ENCODE data around the gene SLC25A53.
"Not testable (repeated sequence)": the region's sequence is repeated elsewhere in the genome, so short reads cannot be mapped to it uniquely, and the experiment has no call there.

SLC25A53 gene

DNA sequence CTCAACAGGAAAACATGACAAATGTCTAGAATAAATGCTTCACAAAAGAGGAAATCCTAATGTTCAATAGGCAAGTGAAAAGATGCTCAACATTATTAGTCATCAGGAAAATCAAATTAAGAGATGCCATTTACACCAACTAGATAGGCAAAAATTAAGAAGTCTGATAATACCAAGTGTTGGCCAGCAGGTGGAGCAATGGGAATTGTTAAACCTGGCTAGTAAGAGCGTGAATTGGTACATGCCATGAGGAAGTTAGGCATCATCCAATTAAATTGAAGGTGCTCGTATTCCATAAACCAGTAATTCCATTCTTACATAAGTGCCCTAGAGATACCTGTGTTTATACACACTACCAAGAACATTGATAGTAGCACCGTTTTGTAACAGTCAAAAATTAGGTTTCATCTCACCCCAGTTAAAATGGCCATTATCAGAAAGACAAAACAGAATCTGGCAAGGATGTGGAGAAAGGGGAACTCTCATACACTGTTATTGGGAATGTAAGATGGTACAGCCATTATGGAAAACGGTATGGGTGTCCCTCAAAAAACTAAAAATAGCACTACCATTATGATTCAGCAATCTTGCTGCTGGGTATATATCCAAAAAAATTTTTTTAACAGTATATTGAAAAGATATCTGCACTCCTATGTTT is 58.5 kb downstream of the SLC25A53 start:
- TF ChIP-seq, protein P1, sequence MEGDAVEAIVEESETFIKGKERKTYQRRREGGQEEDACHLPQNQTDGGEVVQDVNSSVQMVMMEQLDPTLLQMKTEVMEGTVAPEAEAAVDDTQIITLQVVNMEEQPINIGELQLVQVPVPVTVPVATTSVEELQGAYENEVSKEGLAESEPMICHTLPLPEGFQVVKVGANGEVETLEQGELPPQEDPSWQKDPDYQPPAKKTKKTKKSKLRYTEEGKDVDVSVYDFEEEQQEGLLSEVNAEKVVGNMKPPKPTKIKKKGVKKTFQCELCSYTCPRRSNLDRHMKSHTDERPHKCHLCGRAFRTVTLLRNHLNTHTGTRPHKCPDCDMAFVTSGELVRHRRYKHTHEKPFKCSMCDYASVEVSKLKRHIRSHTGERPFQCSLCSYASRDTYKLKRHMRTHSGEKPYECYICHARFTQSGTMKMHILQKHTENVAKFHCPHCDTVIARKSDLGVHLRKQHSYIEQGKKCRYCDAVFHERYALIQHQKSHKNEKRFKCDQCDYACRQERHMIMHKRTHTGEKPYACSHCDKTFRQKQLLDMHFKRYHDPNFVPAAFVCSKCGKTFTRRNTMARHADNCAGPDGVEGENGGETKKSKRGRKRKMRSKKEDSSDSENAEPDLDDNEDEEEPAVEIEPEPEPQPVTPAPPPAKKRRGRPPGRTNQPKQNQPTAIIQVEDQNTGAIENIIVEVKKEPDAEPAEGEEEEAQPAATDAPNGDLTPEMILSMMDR (IDR thresholded peaks at IDR 0.05; ENCODE audit: low read depth, low read length), result peak; percentile 47
- Histone ChIP-seq H3K36me3 (no peaks in the 10 kb centered on the region), H3K9me3 (ENCODE audit: severe bottlenecking) (no peaks in the 10 kb centered on the region), H3K4me3 (ENCODE audit: low read depth, low read length) (no peak overlapping the region), H3K27me3 (ENCODE audit: insufficient read depth, low read depth, severe bottlenecking) (peaks cover 10% of the 10 kb centered on the region), H3K27ac (no peak overlapping the region)
- DNase-seq, result peak; percentile 45

DNA sequence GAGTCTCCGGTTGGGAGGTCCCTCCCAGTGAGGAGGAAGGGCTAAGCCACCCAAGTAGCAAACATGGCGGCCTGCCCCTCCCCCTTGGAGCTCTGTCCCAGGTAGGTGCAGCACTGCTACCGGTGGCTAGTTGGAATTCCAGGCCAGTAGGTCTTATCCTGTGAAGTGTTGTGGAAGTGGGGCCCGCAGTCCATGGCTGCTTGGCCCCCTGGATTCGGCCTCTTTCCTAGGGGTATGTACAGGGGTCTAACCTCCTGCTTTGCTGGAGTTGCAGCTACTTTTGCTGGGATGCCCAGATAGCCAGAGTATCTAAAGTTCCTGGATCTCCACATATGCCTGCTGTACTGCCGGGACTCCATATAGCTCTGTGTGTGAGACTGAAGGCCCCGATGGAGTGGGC is 70.9 kb downstream of the SLC25A53 start:
- no peaks in the 10 kb centered on the region for H3K36me3 ChIP-seq
- no peak for DNase-seq
- H3K4me3 ChIP-seq (ENCODE audit: low read depth, low read length), result no peak overlapping the region

DNA sequence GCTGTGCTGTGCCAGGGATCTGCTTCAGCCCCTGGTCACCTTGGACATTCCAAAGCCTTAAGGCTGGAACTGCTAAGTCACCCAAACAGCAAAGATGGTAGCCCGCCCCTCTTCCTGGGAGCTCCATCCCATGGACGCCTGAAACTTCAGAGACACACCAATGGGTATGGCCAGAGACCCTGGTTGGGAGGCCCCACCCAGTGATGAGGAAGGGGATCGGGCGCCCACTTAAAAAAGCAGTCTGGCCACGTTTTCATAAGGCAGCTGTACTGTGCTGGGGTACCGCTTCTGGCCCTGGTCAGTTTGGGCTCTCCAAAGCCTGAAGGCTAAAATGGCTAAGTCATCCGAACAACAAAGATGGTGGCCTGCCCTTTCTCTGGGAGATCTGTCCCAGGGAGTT is 71.3 kb downstream of the SLC25A53 start:
- Histone ChIP-seq H3K27me3 (ENCODE audit: insufficient read depth, low read depth, severe bottlenecking) (peaks cover 28% of the 10 kb centered on the region), H3K4me3 (ENCODE audit: low read depth, low read length) (no peak overlapping the region), H3K9me3 (ENCODE audit: severe bottlenecking) (no peaks in the 10 kb centered on the region), H3K36me3 (no peaks in the 10 kb centered on the region), H3K27ac (no peak overlapping the region)
- TF ChIP-seq, protein P1 (IDR thresholded peaks at IDR 0.05; ENCODE audit: low read depth, low read length), result no peak
- no peak for DNase-seq

More for the DNA sequence above, 70.9 kb downstream of the SLC25A53 start:
- peaks cover 30% of the 10 kb centered on the region for H3K27me3 ChIP-seq (ENCODE audit: insufficient read depth, low read depth, severe bottlenecking)
- no peaks in the 10 kb centered on the region for H3K9me3 ChIP-seq (ENCODE audit: severe bottlenecking)
- TF ChIP-seq, protein P1 (IDR thresholded peaks at IDR 0.05; ENCODE audit: low read depth, low read length), result no peak
- no peak overlapping the region for H3K27ac ChIP-seq

DNA sequence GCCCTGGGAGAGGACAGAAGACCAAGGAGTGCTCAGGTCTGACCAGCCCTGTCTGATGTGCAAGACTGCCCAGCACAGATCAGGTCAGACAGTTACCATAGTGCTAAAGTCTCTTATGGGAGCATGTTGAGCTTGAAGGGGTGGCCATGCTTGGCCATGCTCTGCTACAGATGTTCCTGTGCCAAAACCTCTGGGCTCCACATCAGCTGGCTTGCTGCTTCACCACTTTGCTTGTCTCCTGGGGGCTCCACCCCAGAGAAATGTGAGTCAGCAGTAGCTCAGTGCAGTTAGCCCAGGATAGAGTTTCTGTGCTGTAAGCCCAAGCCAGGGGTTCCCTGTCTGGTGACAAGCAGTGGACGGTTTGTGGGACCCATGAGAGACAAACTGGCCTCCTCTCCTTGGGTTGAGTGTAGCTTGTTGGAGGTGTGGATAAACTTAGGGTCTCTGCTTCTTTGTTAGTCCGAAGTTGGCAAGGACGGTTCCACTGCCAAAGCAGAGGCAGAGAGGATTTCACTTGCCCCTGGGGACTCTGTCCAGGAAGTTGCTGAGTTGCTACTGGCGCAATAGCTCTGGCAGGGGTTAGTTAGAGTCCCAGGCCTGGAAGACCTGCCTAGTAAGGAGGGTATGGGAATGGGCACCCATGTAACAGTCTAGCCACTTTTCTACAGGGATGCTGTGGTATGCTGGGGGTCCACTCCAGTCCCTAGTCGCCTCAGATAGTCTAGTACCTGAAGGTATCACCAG is 72.1 kb downstream of the SLC25A53 start:
- H3K27ac ChIP-seq, result no peak overlapping the region
- peaks cover 25% of the 10 kb centered on the region for H3K27me3 ChIP-seq (ENCODE audit: insufficient read depth, low read depth, severe bottlenecking)
- H3K36me3 ChIP-seq, result no peaks in the 10 kb centered on the region
- no peak for DNase-seq
- H3K9me3 ChIP-seq (ENCODE audit: severe bottlenecking), result no peaks in the 10 kb centered on the region
- H3K4me3 ChIP-seq (ENCODE audit: low read depth, low read length), result no peak overlapping the region
- TF ChIP-seq, protein P1 (IDR thresholded peaks at IDR 0.05; ENCODE audit: low read depth, low read length), result no peak

DNA sequence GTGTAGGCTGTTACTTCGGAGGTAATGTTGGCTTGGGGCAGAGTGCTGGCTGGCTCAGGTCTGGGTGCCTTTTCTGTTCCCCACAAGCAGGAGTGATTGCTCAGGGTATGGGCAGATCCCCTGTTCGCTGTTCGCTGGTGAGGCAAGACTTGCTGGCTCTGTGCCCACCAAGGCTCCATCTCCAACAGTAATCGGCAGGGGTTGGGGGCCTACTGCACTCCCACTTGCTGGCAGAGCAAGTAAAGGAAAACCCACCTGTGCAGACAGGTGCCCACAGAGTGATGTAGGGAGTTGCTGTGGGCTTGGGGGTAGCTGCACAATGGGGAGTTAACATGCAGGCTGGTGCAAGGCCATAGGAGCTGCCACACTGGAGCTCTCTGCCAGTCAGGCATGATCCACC is 72.7 kb downstream of the SLC25A53 start:
- no peak for DNase-seq
- Histone ChIP-seq H3K4me3 (ENCODE audit: low read depth, low read length) (no peak overlapping the region), H3K9me3 (ENCODE audit: severe bottlenecking) (no peaks in the 10 kb centered on the region), H3K27ac (no peak overlapping the region), H3K27me3 (ENCODE audit: insufficient read depth, low read depth, severe bottlenecking) (peaks cover 18% of the 10 kb centered on the region), H3K36me3 (no peaks in the 10 kb centered on the region)
- TF ChIP-seq, protein P1 (IDR thresholded peaks at IDR 0.05; ENCODE audit: low read depth, low read length), result no peak

DNA sequence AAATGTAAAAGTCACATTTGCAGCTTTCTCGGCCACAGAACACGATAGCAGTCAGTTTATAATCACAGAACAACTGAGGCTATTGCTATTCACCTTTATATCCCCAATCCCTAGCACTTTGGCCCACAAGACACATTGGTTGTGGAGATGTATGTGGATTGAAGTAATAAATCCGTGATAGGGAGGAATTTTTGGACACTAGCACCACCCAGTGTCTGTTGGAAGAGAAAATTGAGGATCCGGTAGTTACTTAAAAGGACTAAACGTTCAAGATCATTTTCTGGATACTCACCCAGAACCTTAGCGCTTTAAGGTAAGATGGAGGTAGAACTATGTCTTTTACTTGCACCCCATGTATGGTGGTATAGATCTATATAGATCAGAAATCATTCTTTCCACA is 79.0 kb downstream of the SLC25A53 start:
- H3K36me3 ChIP-seq; H3K27ac ChIP-seq; H3K4me3 ChIP-seq (ENCODE audit: low read depth, low read length); DNase-seq; H3K27me3 ChIP-seq (ENCODE audit: insufficient read depth, low read depth, severe bottlenecking); H3K9me3 ChIP-seq (ENCODE audit: severe bottlenecking): not testable (repeated sequence)

DNA sequence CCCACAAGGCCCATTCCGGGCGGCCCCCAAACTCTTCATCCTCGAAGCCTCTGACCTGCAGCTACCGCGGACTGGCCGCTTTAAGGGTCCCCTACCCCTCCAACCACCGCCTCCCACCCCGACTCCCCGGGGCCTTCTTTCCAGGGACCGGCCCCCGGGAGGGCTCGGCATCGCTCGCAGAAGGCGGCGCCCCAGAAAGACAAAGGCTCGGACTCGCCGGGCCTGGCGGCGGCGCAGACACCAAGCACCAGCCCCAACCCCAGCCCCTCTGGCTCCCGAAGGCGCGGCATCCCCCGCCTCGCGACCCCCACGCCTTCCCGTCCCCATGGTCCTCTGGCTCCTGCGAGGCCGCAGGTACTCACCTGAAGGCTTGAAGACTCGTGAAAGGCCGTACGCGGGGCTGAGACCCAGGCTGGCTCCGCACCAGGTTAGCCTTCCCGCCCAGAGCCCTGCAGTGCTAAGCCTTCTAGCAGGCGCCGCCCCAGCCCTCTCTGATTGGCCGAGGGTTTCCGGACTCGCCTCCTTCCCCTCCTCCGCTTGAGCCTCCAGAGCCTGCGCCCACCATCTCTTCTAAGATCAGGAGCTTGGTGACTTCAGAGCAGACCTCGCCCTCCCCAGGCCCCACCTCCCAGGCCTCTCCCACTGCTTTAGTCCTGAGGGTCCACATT is 80.9 kb downstream of the SLC25A53 start, which contains the start of gene TMSB15C:
TSS of gene TMSB15C (minus strand) at position 459 of the 668 bp plus-strand sequence.
- DNase-seq, H3K36me3 ChIP-seq, H3K27ac ChIP-seq: not testable (repeated sequence)

DNA sequence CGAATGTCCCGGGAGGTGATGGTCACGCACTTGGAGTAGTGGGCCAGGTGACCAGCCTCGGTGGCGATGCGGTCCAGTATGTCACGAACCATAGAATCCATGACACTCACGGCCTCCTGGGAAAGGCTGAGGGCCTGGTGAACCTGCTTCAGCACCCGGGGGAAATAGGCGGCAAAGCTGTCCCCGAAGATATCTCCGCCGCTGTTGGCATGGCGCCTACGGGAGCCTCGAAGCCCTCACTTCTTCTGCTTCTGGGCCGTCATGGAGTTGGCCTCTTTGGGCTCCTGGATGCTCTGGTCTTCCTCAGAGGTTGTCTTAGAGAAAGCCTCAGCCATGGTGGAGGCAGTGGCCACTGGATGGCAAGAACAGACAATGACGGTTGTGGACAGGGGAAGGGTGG is 94.2 kb downstream of the SLC25A53 start:
- not testable (repeated sequence) for H3K27ac ChIP-seq; DNase-seq; H3K27me3 ChIP-seq (ENCODE audit: insufficient read depth, low read depth, severe bottlenecking); H3K9me3 ChIP-seq (ENCODE audit: severe bottlenecking); H3K36me3 ChIP-seq; H3K4me3 ChIP-seq (ENCODE audit: low read depth, low read length)

More for the DNA sequence above, 80.9 kb downstream of the SLC25A53 start, which contains the start of gene TMSB15C:
- not testable (repeated sequence) for H3K9me3 ChIP-seq (ENCODE audit: severe bottlenecking); H3K27me3 ChIP-seq (ENCODE audit: insufficient read depth, low read depth, severe bottlenecking); H3K4me3 ChIP-seq (ENCODE audit: low read depth, low read length)

DNA sequence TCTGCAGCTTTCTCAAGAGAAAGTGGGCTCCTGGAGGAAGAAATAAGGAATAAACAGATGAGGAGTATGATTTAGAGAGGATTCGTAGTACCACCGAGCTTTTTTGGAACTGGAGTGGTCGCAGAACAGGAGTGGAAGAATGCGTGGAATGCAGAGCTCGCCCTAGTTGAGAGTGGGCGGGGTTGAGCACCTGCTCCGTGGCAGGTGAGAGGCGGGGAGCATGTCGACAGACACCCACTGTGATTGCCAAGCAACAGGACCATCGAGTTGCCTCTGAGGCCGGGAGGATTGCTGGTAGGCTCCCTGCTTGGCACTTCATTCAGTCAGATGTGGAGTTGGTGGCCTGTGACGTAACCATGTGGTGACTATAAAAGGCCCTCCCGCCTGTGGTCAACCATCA is 101.9 kb downstream of the SLC25A53 start:
- not testable (repeated sequence) for DNase-seq

More for the DNA sequence above, 101.9 kb downstream of the SLC25A53 start:
- H3K36me3 ChIP-seq; H3K9me3 ChIP-seq (ENCODE audit: severe bottlenecking); H3K27ac ChIP-seq; H3K27me3 ChIP-seq (ENCODE audit: insufficient read depth, low read depth, severe bottlenecking); H3K4me3 ChIP-seq (ENCODE audit: low read depth, low read length): not testable (repeated sequence)

Data from WERI-Rb-1 (cell line).